Left kidney (tissue), 2 donors: ENCODE data around the gene SCG2. TPM values are rescaled to one million over a fixed set of nuclear protein-coding genes. Genes with fewer than 3 reads are reported as not detected.
A peak's percentile ranks its signal among the peaks of the same experiment; 100 is the strongest.

Source experiments
- DNase-seq: peaks from one replicate; pipeline ENCODE4 v3.0.0-alpha.2; 2013
- polyA plus RNA-seq: library from polyadenylated mRNA; unstranded; fragments of 120-200 nt; gene quantifications from one replicate; pipeline ENCODE4 v1.2.1, GENCODE V29; 2013; ENCODE audit not compliant: insufficient read length

The SCG2 gene
- polyA plus RNA-seq, 1 donor = 0.75 TPM

DNA sequence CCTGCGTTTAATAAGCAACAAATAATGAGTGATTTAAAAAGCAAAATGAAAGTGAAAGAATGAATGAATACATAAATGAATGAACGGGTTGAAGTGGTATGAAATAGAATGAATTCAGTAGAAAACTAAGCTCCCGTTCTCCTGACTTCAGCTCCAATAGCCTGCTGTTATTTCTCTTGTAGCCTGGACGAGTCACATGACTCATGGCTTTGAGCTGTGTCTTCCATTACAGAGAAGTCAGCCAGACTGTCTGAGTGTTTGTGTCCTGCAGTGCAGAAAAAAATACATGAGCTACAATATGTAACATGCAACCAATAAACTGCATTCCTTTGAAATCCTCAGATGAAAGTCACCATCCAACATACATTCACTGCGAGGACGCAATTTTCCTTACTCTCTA lies 21.2 kb downstream of the SCG2 start:
- DNase-seq = peak; percentile 17

DNA sequence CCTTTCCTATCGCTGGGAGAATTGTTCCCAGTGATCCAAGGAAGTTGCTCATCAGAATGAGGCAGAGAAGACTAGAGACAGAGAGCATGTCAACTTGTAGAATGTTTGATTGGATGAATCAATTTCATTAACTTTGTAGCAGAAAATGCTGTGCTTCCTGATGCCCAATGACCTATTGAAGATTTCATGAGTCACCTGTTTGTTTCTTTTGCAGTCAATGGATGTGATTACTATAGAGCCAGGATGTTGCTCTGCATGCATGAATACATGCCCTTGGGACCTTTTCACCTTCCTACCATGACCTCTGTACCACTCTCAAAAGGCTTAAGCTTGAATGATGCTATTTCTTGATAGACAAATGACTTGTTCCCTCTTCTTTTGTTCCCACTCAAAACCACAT lies 23.3 kb downstream of the SCG2 start:
- DNase-seq = no peak

DNA sequence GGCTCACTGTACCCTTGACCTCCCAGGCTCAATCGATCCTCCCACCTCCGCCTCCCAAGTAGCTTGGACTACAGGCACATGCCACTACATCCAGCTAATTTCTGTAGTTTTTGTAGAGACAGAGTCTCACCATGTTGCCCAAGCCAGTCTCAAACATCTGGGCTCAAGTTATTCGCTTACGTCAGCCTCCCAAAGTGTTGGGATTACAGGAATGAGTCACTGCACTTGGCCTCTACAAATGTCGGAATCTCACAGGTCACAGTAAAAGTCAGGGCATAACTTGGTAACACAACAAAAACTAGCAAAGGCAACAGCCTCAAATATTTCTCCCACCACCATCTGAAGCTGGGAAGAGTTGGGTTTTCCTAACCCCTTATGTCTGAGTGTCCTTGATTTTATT lies 25.3 kb downstream of the SCG2 start:
- no peak for DNase-seq

DNA sequence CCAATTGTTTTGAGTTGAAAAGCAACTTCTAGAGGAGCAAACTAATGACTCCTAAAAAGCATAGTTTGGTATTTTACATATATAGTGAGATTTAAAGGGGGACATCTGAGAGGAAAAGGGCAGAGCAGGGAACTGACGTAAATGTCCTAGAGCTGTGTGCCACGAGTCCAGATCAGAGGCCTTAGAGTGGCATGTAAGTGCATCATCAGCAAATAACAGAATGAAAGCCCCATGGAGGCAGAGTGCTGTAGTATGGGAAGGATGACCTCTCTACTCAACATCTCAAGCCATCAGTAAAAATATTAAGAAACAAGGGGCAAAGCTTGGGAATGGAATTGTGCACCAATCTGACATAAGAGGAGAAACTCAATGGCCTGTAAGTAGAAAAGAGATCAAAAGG lies 31.4 kb downstream of the SCG2 start:
- no peak for DNase-seq

DNA sequence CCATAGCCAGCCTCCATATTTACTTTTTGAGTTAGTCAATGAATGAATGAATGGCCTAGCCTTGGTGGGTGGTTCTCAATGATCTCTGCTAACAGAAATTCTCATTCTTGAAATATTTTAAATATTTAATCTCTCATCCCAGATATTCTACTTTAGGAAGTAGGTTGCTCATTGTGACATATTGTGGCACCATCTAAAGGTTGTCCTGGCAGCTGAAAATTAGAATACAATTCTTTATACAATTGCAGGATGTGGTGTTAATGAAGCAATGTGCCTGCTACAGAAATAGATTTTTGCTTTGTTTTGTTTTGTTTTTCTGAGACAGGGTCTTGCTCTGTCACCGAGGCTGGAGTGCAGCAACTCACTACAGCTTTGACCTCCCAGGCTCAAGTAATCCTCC lies 35.8 kb downstream of the SCG2 start:
- no peak for DNase-seq

DNA sequence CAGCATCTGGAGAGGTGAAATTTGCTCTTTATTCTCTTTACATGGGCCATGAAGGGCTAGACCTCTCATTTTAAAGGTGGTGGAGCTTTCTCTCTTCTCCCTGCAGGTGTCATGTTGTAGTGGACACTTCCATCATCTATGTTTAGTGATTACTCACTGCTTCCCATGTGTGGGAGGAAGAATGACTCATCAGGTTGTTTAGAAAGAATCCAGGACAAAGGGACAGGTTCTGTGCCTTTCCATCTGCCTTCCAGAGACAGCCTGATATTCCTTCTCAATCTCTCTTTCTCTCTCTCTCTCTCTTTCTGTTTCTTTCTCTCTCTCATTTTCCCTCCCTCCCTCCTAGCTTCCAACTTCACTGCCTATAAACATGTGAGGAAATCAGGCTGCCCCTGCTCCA lies 38.7 kb downstream of the SCG2 start:
- DNase-seq = no peak

DNA sequence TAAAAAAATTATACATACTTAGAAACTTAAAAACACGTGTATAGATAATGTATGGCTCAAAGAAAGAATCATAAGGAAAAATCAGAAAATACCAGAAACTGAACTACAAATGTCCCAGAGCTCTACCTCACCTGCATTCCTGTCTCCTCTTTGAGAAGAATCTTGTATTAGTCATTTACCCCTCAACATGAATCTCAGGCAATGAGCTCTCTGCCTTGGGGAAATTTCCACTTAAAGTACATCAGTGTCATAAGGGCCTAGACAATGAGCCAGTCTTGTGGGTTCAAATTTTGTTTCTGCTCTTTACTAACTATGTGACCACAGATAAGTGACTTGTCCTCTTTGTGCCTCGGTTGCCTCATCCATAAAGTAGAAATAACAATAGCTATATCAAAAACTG lies 40.1 kb downstream of the SCG2 start:
- no peak for DNase-seq

DNA sequence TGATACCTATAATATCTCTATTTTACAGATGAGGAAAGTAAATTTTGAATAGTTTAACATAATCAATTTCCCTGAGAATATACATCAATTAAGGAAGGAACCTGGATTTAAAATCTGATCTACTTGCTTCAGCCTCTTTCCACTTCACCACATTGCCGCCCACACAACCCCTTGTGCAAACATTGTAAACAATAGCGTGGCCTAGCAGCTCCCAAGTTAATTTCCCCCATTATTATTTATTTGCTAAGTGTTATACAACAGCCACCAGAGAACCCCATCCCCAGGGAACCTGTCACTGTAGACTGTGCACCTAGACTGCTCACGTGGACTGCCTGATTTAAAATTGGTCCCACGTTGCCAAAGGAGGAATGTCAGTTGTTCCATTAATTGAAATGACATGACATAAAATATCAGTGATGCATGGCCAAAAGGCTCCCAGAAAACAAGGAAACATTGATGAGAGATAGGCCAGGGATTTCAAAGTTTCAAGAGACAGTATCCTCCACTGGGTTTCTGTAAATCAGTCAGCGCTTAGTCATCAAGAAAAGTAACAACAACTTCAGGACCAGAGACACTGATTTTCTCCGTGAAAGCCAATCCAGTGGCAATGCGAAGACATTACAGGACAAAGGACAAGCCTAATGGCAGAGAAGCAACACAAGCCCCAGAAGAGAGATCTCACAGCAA lies 41.3 kb downstream of the SCG2 start:
- DNase-seq = no peak

DNA sequence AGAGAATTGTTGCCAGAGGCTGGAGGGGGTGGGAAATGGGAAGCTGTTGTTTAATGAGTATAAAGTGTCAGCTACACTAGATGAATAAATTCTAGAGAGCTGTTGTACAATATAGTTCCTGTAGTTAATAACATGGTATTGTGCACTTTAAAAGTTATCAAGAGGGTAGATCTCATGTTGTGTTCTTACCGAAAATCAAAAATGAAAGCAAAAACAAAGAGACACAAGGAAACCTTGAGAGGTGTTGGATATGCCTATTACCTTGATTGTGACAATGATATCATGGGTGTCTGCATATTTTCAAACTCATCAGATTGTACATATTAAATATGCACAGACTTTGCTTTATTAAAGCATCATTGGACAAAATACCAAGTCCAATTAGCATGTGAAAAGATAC lies 43.2 kb downstream of the SCG2 start:
- no peak for DNase-seq

DNA sequence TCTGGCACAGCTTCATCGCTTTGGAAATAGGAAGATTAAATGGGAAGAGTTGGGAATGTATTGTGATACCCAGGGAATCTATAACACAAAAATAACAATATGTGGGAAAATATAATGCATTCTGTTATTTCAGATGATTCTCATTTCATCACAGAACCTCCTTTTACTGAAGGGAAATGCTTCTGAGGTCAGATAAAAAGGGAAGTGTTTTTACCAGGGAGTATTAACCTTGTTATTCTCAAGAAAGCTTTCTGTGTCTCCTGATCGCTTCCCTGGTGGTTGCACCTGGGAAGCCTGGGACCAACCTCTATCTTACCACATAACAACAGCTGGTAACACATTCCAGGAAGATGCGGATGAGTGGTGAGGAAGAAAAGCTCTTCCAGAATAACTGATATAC lies 47.2 kb downstream of the SCG2 start:
- DNase-seq = no peak

DNA sequence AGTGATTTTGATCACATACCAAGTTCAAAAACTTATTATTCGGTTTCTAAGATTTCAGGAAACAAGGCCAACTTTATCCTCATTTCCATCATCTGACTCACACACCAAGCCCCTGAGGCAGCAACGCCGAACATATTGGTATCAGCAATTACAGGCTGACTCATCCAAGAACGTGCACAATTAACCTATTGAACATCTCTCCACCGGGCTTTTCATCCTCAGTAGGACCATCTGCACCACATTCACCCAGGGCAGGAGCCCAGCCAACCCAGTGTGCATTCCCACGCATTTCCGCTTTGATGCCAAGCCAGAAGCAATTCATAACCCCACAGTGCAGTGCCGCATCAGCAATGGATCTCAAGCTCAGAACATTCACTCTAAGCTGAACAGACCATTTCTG lies 52.9 kb downstream of the SCG2 start:
- no peak for DNase-seq

DNA sequence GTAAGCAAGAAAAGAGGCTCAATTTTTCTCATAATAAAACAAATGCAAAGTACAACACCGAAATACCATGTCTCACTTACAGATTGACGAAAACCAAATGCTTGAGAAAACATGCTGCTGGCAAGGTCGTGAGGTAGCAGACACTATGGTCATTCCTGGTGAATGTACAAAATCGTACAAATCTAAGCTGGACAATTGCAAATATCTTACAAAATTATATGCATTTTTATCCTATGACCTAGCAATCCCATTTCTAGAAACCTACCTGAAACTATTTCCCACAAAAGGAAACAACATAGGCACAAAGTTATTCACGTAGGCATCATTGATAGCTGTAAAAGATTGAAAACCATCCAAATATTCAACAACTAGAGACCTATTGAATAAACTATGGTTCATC lies 54.0 kb downstream of the SCG2 start:
- no peak for DNase-seq

Other genes with a start within 250 kb of the SCG2 start
- 13.2 TPM for gene AP1S3, start 235.2 kb upstream of the SCG2 start, polyA plus RNA-seq